Upper lobe of right lung (tissue), 1 donor: ENCODE measurements around the gene B4GAT1. TPM values are rescaled to one million over a fixed set of nuclear protein-coding genes. Genes with fewer than 3 reads are reported as not detected.
"Not testable (repeated sequence)": the region's sequence is repeated elsewhere in the genome, so short reads cannot be mapped to it uniquely, and the experiment has no call there.

Experiments used
- ATAC-seq: fragments of 200-7000 bp; cut with Tn5 transposase; one replicate; pipeline ENCODE4 v1.9.1; 2020; ENCODE audit warnings: mild to moderate bottlenecking, moderate library complexity
- DNase-seq: peaks from one replicate; pipeline ENCODE4 v3.0.0-alpha.2; 2020
- H3K27ac ChIP-seq: fragments of 200-600 bp; one replicate; pipeline ENCODE4 v1.8.0; 2022
- H3K27me3 ChIP-seq: fragments of 200-600 bp; one replicate; pipeline ENCODE4 v1.8.0; 2022; ENCODE audit warnings: mild to moderate bottlenecking
- H3K36me3 ChIP-seq: fragments of 200-600 bp; one replicate; pipeline ENCODE4 v1.8.0; 2022
- H3K4me1 ChIP-seq: fragments of 200-600 bp; one replicate; pipeline ENCODE4 v1.8.0; 2022
- H3K4me3 ChIP-seq: fragments of 200-600 bp; one replicate; pipeline ENCODE4 v1.8.0; 2022; ENCODE audit warnings: mild to moderate bottlenecking
- H3K9me3 ChIP-seq: fragments of 200-600 bp; one replicate; pipeline ENCODE4 v1.8.0; 2022
- CTCF ChIP-seq: fragments of 200-600 bp; IDR thresholded peaks from one replicate; pipeline ENCODE4 v1.8.0; 2022; ENCODE audit warnings: antibody characterized with exemption
- intact Hi-C: fragments of 100-400 bp; cut with DNase I; formaldehyde crosslinking; loops from one replicate; pipeline ENCODE4 v1.11.0; 2022
- total RNA-seq: library from RNA; stranded (reverse); fragmentation: NEBNext Ultra II Directional; extraction: Animal tissue kit (Norgen Biotek cat#: 25700); gene quantifications from one replicate; pipeline ENCODE4 v1.2.1, GENCODE V29; 2021
- donor health status: DM: no; HTN: yes; CAD: no; lungs with severe emphysema.

Gene B4GAT1
- total RNA-seq, 1 donor from 2014 or later, result 27.4 TPM

DNA sequence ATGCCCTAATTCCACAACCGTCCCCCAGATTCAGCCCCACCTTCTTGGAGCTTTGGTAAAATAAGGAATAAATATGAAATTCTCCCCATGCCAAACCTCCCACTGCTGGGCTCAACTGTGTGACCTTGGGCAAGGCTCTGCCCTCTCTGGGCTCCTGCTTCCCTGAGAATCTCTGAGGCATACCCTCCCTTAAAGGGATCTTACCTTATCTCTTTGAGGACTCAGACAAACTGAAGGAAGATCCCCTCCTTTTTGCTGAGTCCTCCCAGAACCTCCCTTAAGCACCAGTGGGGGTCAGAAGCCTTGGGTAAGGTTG lies 33.3 kb downstream of the B4GAT1 start:
- no peak for TF ChIP-seq CTCF
- intact Hi-C loops, result loop anchor here (10.0 kb wide), 1 partner anchor 71 kb away; no protein-coding TSS in a partner anchor
- Histone ChIP-seq H3K9me3 (no peaks in the 10 kb centered on the region), H3K27me3 (no peaks in the 10 kb centered on the region), H3K4me1 (peaks cover 30% of the 10 kb centered on the region), H3K36me3 (no peaks in the 10 kb centered on the region), H3K27ac (peak overlapping the region; percentile 84), H3K4me3 (peak overlapping the region; percentile 65)
- DNase-seq (no peak), ATAC-seq (no peak)

DNA sequence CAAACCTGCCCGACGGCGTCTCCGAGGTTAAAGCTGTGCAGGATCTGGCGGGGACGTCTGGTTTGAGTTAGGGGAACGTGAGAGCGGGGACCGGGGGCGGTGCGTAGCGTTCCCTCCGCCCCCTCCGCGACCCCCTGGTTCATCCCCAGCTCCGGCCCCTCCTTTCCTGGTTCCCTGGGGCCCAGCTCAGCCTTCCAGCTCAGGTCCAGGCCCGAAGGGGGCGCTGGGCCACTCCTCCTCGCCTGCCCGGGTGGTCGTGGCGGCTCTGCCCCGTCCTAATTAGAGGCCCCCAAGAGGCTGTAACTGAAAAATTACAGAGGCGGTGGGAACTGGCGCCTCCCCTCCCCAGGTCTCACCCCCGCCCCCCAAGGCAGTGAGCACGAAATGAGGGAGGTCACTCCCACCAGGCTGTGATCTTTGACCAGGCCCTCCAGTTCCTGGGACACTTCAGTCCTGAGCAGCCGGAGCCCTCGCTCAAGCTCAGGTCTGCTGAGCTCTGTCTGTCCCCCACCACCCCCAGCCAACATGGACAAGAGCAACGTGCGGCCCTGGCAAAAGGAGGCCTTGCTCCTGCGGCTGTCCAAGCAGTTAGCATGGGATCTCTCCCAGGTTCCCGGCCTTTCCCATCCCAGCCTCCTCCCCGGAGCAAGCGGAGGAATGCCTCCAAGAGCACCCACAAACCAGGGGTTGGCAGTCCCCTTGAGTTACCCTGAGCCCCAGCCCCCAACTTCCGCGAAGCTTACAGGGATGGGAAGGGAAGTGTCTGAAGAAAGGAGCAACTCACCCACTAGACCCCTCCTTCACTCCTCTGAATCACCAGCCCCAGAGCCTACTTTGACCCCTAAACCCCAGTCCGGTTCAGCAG lies 33.9 kb downstream of the B4GAT1 start:
- ATAC-seq (no peak), DNase-seq (peak; percentile 63)
- peaks cover 26% of the 10 kb centered on the region for H3K4me1 ChIP-seq
- H3K27me3 ChIP-seq, result no peaks in the 10 kb centered on the region
- TF ChIP-seq CTCF, result peak; percentile 5
- H3K36me3 ChIP-seq, result no peaks in the 10 kb centered on the region
- no peaks in the 10 kb centered on the region for H3K9me3 ChIP-seq
- peak overlapping the region; percentile 84 for H3K27ac ChIP-seq
- peak overlapping the region; percentile 65 for H3K4me3 ChIP-seq
- intact Hi-C loops, result loop anchor here (10.0 kb wide), 1 partner anchor 71 kb away; no protein-coding TSS in a partner anchor

- H3K4me1 ChIP-seq, result peaks cover 18% of the 10 kb centered on the region
- no peaks in the 10 kb centered on the region for H3K9me3 ChIP-seq
- no peaks in the 10 kb centered on the region for H3K27me3 ChIP-seq
- DNase-seq (peak; percentile 100), ATAC-seq (peak; percentile 90)
- intact Hi-C loops, result loop anchor here (10.0 kb wide), 1 partner anchor 72 kb away; no protein-coding TSS in a partner anchor
- H3K36me3 ChIP-seq, result no peaks in the 10 kb centered on the region
- H3K4me3 ChIP-seq, result peak overlapping the region; percentile 65
- no peak for TF ChIP-seq CTCF
- H3K27ac ChIP-seq, result peak overlapping the region; percentile 84
These were observed 34.7 kb downstream of the B4GAT1 start for GRCh38 chr11:66312549-66313320.

DNA sequence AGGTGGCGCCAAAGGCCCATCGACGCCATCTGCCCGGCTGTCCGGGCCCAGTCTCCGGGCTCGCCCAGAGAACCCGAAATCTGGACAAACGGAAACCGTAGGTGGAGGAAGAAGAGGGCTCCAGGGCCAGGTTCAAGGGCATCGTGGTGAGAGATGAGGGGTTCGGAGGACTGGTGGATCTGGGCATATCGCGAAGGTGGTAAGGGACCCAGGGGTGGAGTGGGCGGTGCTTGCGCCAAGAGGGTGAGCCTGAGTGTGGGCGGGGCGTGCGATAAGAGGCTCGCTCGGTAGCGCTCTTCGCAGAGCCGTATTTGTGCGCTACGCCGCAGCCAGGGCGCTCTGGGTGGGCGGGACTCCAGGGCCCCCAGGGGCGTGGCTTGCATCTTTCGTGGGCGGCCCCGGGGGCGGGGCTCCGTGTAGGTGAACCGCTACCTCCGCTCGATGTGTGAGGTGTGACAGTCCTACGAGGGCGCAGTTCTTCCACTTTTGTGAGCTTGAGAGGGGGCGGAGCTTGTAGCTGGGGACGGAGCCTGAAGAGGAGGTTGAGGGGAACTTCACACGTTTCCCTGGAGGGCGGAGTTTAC lies 35.4 kb downstream of the B4GAT1 start:
- H3K9me3 ChIP-seq, result no peaks in the 10 kb centered on the region
- H3K4me1 ChIP-seq, result peaks cover 11% of the 10 kb centered on the region
- H3K4me3 ChIP-seq, result peak overlapping the region; percentile 65
- ATAC-seq (peak; percentile 84), DNase-seq (peak; percentile 96)
- no peaks in the 10 kb centered on the region for H3K36me3 ChIP-seq
- TF ChIP-seq CTCF, result peak; percentile 88
- no peaks in the 10 kb centered on the region for H3K27me3 ChIP-seq
- intact Hi-C loops, result loop anchor here (10.0 kb wide), 1 partner anchor 73 kb away; no protein-coding TSS in a partner anchor
- peak overlapping the region; percentile 82 for H3K27ac ChIP-seq

GRCh38 chr11:66311470-66311964 lies 35.9 kb downstream of the B4GAT1 start:
- Histone ChIP-seq H3K27ac (peak overlapping the region; percentile 82), H3K36me3 (no peaks in the 10 kb centered on the region), H3K27me3 (no peaks in the 10 kb centered on the region), H3K4me1 (peaks cover 8% of the 10 kb centered on the region), H3K9me3 (no peaks in the 10 kb centered on the region), H3K4me3 (peak overlapping the region; percentile 65)
- intact Hi-C loops, result loop anchor here (10.0 kb wide), 1 partner anchor 73 kb away; no protein-coding TSS in a partner anchor
- TF ChIP-seq CTCF, result no peak
- ATAC-seq, result no peak
- DNase-seq, result no peak

DNA sequence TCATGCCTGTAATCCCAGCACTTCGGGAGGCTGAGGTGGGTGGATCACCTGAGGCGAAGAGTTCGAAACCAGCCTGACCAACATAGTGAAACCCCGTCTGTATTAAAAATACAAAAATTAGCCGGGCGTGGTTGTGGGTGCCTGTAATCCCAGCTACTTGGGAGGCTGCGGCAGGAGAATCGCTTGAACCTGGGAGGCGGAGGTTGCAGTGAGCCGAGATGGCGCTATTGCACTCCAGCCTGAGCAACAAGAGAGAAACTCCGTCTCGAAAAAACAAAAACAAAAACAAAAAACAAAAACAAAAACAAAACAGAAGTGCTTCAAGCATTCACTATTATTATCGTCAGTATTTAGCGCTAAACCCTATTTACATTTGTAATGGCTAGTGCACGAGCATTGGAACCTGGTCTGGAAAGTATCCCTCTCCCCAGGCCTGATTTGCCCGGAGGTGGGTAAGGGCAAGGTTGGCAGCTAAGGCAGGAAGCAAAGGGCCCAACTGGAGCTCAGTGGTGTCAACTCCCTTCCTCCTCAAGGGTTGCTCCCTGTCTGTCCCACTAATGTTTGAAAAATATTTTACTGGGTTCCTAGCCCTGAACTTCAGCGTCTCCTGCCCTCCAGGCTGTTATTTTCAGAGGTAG lies 36.5 kb downstream of the B4GAT1 start:
- ATAC-seq, H3K36me3 ChIP-seq, H3K27me3 ChIP-seq, H3K4me3 ChIP-seq, H3K9me3 ChIP-seq, DNase-seq, H3K27ac ChIP-seq, H3K4me1 ChIP-seq: not testable (repeated sequence)
- intact Hi-C loops, result loop anchor here (10.0 kb wide), 1 partner anchor 74 kb away; no protein-coding TSS in a partner anchor
